ENCODE data around the gene RASSF8.

Gene RASSF8

GRCh38 chr12:26124446-26125399, 166.2 kb downstream of the RASSF8 start, which contains the start of gene BHLHE41:
TSS of gene BHLHE41 (minus strand) at chr12:26125037. CDS start at chr12:26124779, 258 bp downstream.
- H3K9me3 Mint-ChIP-seq, result no peaks in the 10 kb centered on the region
- H3K27me3 Mint-ChIP-seq (ENCODE audit: low read depth), result peaks cover 84% of the 10 kb centered on the region
- no peak for DNase-seq (ENCODE audit: low spot score)
- no peaks in the 10 kb centered on the region for H3K36me3 Mint-ChIP-seq (ENCODE audit: low read depth)
- no peak within 1 kb of the TSS for H3K27ac Mint-ChIP-seq
- H3K4me1 Mint-ChIP-seq (ENCODE audit: low read depth), result peaks cover 22% of the 10 kb centered on the region
- H3K4me3 Mint-ChIP-seq, result peak within 1 kb of the TSS; percentile 80

- H3K36me3 Mint-ChIP-seq (ENCODE audit: low read depth), result no peaks in the 10 kb centered on the region
- peak overlapping the region; percentile 80 for H3K4me3 Mint-ChIP-seq
- H3K9me3 Mint-ChIP-seq, result no peaks in the 10 kb centered on the region
- H3K4me1 Mint-ChIP-seq (ENCODE audit: low read depth), result peaks cover 23% of the 10 kb centered on the region
- peak; percentile 39 for DNase-seq (ENCODE audit: low spot score)
- no peak overlapping the region for H3K27ac Mint-ChIP-seq
- H3K27me3 Mint-ChIP-seq (ENCODE audit: low read depth), result peaks cover 86% of the 10 kb centered on the region
Measured at GRCh38 chr12:26125400-26126339, 167.2 kb downstream of the RASSF8 start.

- Mint-ChIP-seq H3K4me3 (peak overlapping the region; percentile 80), H3K27me3 (ENCODE audit: low read depth) (peaks cover 84% of the 10 kb centered on the region), H3K9me3 (no peaks in the 10 kb centered on the region), H3K4me1 (ENCODE audit: low read depth) (peaks cover 21% of the 10 kb centered on the region), H3K36me3 (ENCODE audit: low read depth) (no peaks in the 10 kb centered on the region), H3K27ac (no peak overlapping the region)
- DNase-seq (ENCODE audit: low spot score), result peak; percentile 45
Measured at GRCh38 chr12:26126340-26127284, 168.1 kb downstream of the RASSF8 start.

- Mint-ChIP-seq H3K36me3 (ENCODE audit: low read depth) (no peaks in the 10 kb centered on the region), H3K27me3 (ENCODE audit: low read depth) (peaks cover 81% of the 10 kb centered on the region), H3K4me3 (peak overlapping the region; percentile 0)
Measured at GRCh38 chr12:26127404-26127803, 168.9 kb downstream of the RASSF8 start.

GRCh38 chr12:26128168-26128567, 169.7 kb downstream of the RASSF8 start:
- H3K36me3 Mint-ChIP-seq (ENCODE audit: low read depth), result no peaks in the 10 kb centered on the region
- no peak overlapping the region for H3K27ac Mint-ChIP-seq
- no peak for DNase-seq (ENCODE audit: low spot score)
- no peaks in the 10 kb centered on the region for H3K9me3 Mint-ChIP-seq
- H3K4me1 Mint-ChIP-seq (ENCODE audit: low read depth), result peaks cover 14% of the 10 kb centered on the region
- peaks cover 83% of the 10 kb centered on the region for H3K27me3 Mint-ChIP-seq (ENCODE audit: low read depth)
- H3K4me3 Mint-ChIP-seq, result no peak overlapping the region

More at GRCh38 chr12:26127404-26127803, 168.9 kb downstream of the RASSF8 start:
- Mint-ChIP-seq H3K4me1 (ENCODE audit: low read depth) (peaks cover 18% of the 10 kb centered on the region), H3K9me3 (no peaks in the 10 kb centered on the region), H3K27ac (no peak overlapping the region)
- DNase-seq (ENCODE audit: low spot score), result no peak
